Ishikawa (cell line): ENCODE data around the gene HAUS1.

Experiments
- EGR1 ChIP-seq: IDR thresholded peaks from 2 replicates; pipeline ENCODE4 v1.6.1; 2012
- EP300 ChIP-seq: IDR thresholded peaks from 2 replicates; pipeline ENCODE4 v1.6.1; 2012; ENCODE audit warnings: borderline replicate concordance
- FOXM1 ChIP-seq: IDR thresholded peaks from 2 replicates; pipeline ENCODE4 v1.6.1; 2012; ENCODE audit warnings: low read depth, borderline replicate concordance
- MAX ChIP-seq: IDR thresholded peaks from 2 replicates; pipeline ENCODE4 v1.6.1; 2012
- RAD21 ChIP-seq: IDR thresholded peaks from 2 replicates; pipeline ENCODE4 v1.6.1; 2012; ENCODE audit warnings: low read depth
- REST ChIP-seq: IDR thresholded peaks from 2 replicates; pipeline ENCODE4 v1.6.1; 2012; ENCODE audit warnings: low read depth, mild to moderate bottlenecking
- TAF1 ChIP-seq: IDR thresholded peaks from 2 replicates; pipeline ENCODE4 v1.6.1; 2012; ENCODE audit warnings: low read depth, mild to moderate bottlenecking
- TCF12 ChIP-seq: IDR thresholded peaks from 2 replicates; pipeline ENCODE4 v1.6.1; 2012; ENCODE audit warnings: low read depth
- TEAD4 ChIP-seq: IDR thresholded peaks from 2 replicates; pipeline ENCODE4 v1.6.1; 2012
- YY1 ChIP-seq: IDR thresholded peaks from 2 replicates; pipeline ENCODE4 v1.6.1; 2012; ENCODE audit warnings: low read depth
- ZBTB7A ChIP-seq: IDR thresholded peaks from 2 replicates; pipeline ENCODE4 v1.6.1; 2012; ENCODE audit warnings: low read depth

GRCh38 chr18:46098616-46098933 is 5.6 kb upstream of the HAUS1 start:
- no peak for TF ChIP-seq TCF12
- TF ChIP-seq REST = no peak
- no peak for TF ChIP-seq RAD21
- TF ChIP-seq ZBTB7A = no peak
- TF ChIP-seq YY1 = no peak
- TF ChIP-seq TAF1 = no peak
- TF ChIP-seq MAX = no peak
- no peak for TF ChIP-seq EP300
- no peak for TF ChIP-seq TEAD4
- no peak for TF ChIP-seq FOXM1
- TF ChIP-seq EGR1 = no peak
